ENCODE results near the gene KCNH1.

The KCNH1 gene

DNA sequence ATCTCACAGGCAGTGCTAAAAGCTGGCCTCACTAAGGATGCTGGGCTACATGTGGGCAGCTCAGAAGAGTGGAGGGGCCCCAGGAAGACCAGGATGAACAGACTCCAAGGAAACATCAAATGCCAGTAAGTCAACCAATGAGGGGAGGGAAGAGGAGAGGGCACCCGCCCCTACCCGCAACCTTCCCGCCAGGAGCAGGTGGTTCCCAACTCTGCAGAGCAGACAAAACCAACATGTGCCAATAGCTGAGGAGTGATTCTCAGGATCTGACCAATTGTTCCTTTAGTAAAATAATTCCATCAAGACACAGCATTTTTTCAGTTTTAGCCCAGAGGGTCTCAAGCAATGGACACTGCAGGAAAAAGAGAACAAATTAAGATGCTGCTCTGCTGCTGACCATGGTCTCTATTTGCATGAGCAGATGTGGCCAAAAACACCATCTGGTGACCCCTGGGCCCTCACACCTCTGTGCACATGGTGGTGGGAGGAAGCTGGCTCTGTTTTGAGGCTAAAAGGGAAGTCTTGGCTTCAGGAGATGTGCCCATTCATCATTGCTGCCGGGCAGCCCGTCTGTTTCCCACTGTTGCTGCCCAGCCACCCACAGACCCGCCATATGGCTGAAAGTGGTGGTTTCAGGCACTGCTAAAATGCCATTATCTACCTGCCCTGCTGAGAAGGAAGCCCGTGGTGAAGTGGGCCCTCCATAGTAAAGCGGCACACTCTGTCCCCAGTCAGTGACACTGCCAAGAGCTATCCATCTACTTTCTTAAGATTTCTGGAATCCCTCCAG, 231.8 kb downstream of the KCNH1 start:
- DNase-seq (ENCODE audit: low read depth) = no peak
- TF ChIP-seq, protein P1, sequence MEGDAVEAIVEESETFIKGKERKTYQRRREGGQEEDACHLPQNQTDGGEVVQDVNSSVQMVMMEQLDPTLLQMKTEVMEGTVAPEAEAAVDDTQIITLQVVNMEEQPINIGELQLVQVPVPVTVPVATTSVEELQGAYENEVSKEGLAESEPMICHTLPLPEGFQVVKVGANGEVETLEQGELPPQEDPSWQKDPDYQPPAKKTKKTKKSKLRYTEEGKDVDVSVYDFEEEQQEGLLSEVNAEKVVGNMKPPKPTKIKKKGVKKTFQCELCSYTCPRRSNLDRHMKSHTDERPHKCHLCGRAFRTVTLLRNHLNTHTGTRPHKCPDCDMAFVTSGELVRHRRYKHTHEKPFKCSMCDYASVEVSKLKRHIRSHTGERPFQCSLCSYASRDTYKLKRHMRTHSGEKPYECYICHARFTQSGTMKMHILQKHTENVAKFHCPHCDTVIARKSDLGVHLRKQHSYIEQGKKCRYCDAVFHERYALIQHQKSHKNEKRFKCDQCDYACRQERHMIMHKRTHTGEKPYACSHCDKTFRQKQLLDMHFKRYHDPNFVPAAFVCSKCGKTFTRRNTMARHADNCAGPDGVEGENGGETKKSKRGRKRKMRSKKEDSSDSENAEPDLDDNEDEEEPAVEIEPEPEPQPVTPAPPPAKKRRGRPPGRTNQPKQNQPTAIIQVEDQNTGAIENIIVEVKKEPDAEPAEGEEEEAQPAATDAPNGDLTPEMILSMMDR (conservative IDR thresholded peaks at IDR 0.05; ENCODE audit: low read depth, low read length) = no peak
- no peak overlapping the region for H3K4me3 ChIP-seq (ENCODE audit: low read length)

DNA sequence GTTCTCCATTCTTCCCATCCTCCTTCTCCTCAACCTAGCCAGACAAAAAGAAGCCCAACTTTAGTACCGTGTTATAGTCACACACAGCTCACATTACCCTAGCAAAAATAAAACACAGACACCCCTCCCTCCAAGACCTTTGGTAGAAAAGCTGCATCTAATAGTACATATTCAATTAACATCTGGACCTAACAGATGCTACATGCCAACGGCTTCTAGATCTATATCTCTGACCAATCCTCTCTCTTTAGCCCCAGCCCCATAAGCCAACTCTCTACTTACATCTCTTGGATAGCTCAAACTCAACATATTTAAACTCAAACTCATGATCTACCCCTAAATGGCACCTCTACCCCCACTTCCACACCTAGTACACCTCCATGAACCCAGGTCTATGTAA, 233.1 kb downstream of the KCNH1 start:
- no peak for DNase-seq (ENCODE audit: low read depth)
- no peak overlapping the region for H3K4me3 ChIP-seq (ENCODE audit: low read length)
- TF ChIP-seq, protein P1 (conservative IDR thresholded peaks at IDR 0.05; ENCODE audit: low read depth, low read length) = no peak

DNA sequence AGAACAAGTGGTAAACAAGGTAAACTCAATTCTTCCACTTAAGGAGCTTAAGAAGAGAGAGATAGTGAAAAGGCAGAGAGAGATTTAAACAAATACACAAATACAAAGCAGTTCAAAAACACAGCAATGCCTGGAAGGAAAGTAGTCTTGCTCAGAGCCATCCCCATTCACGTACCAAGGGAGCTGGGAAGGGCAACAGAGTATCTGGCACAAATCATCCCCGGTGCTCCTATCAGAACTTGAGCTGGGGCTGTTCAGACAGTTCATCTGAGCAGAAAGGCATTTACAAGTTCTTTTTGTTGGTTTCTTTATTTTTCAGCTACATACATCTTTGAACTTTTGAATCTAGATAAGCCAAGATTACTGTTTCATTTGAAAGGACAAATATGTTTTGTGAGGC, 233.9 kb downstream of the KCNH1 start:
- DNase-seq (ENCODE audit: low read depth) = no peak
- H3K4me3 ChIP-seq (ENCODE audit: low read length) = no peak overlapping the region
- TF ChIP-seq, protein P1 (conservative IDR thresholded peaks at IDR 0.05; ENCODE audit: low read depth, low read length) = no peak

DNA sequence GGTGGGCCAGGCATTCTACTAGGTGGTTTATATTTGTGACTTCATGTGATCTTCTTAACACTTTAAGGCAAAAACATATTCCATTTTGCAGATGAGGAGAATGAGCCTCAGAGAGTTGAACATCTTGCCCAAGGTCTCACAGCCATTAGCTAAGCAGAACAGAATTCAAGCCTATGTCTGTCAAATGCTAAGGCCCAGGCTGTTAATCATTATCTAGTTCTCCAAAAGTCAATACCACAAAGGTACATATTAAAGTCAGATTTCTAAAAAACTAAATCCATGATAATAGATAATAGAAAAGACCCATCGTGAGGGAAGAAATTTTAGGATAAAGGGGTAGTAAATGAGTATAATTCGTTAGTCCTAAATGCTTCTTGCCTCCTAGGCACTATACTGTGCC, 234.3 kb downstream of the KCNH1 start:
- TF ChIP-seq, protein P1 (conservative IDR thresholded peaks at IDR 0.05; ENCODE audit: low read depth, low read length) = no peak
- no peak for DNase-seq (ENCODE audit: low read depth)
- H3K4me3 ChIP-seq (ENCODE audit: low read length) = no peak overlapping the region

DNA sequence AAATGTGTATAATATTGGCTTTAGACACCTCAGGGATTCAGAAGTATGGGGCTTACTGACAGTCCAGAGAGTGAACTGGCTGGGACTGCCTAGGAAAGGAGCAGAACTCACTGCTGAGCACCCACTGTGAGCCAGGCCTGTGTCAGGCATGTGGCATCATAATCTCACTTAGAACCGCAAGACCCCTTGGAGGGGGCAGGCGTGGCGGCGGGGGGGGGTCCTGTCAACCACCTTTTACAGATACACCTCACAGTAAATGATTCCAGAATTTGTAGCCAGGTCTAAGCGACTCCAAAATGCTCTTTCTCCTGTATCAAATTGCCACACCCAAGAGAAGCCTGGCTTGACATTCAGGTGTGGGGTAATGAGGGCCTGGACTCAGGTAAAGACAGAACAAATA, 235.5 kb downstream of the KCNH1 start:
- DNase-seq (ENCODE audit: low read depth) = no peak
- TF ChIP-seq, protein P1 (conservative IDR thresholded peaks at IDR 0.05; ENCODE audit: low read depth, low read length) = no peak

DNA sequence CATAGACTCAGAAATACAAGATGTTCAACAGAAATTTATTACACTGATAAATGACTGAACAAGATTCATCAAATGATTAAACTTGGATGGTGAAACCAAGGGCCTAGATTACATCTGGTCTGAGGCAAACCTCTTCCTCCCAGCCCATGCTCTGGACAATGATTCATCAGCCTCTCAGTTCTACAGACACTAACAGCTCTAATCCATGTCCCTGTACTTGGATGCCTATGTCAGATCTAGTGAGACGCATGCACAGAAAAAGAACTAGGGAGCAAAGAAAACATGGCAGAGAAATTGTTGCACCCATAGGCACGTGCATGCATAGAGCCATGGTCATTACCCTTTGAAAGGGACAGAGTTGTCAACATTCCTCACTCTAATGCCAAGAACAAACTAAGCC, 250.1 kb downstream of the KCNH1 start:
- no peak overlapping the region for H3K4me3 ChIP-seq (ENCODE audit: low read length)
- peak; percentile 56 for DNase-seq (ENCODE audit: low read depth)
- TF ChIP-seq, protein P1 (conservative IDR thresholded peaks at IDR 0.05; ENCODE audit: low read depth, low read length) = no peak

More for the DNA sequence above, 235.5 kb downstream of the KCNH1 start:
- H3K4me3 ChIP-seq (ENCODE audit: low read length) = no peak overlapping the region

All from retinal pigment epithelial cell (primary cell).